HL-60 (cell line): ENCODE data around the gene ESPNL.
A peak's percentile ranks its signal among the peaks of the same experiment; 100 is the strongest.

ENCODE experiments used
- CTCF ChIP-seq: IDR thresholded peaks from one replicate; pipeline ENCODE4 v1.5.1; 2011; ENCODE audit warnings: low read length, control low read depth, inconsistent platforms; ENCODE audit not compliant: insufficient read depth
- GABPA ChIP-seq: IDR thresholded peaks from 2 replicates; pipeline ENCODE4 v1.6.1; 2012; ENCODE audit warnings: low read depth
- POLR2AphosphoS5 ChIP-seq: IDR thresholded peaks from 2 replicates; pipeline ENCODE4 v1.6.1; 2012; ENCODE audit warnings: low read depth
- SPI1 ChIP-seq: IDR thresholded peaks from 2 replicates; pipeline ENCODE4 v1.6.1; 2012; ENCODE audit warnings: low read depth, mild to moderate bottlenecking, borderline replicate concordance
- TF ChIP-seq, protein P1 (sequence below): IDR thresholded peaks from 2 replicates; pipeline ENCODE4 v1.6.1; 2012; ENCODE audit warnings: low read depth; ENCODE audit not compliant: insufficient replicate concordance

DNA sequence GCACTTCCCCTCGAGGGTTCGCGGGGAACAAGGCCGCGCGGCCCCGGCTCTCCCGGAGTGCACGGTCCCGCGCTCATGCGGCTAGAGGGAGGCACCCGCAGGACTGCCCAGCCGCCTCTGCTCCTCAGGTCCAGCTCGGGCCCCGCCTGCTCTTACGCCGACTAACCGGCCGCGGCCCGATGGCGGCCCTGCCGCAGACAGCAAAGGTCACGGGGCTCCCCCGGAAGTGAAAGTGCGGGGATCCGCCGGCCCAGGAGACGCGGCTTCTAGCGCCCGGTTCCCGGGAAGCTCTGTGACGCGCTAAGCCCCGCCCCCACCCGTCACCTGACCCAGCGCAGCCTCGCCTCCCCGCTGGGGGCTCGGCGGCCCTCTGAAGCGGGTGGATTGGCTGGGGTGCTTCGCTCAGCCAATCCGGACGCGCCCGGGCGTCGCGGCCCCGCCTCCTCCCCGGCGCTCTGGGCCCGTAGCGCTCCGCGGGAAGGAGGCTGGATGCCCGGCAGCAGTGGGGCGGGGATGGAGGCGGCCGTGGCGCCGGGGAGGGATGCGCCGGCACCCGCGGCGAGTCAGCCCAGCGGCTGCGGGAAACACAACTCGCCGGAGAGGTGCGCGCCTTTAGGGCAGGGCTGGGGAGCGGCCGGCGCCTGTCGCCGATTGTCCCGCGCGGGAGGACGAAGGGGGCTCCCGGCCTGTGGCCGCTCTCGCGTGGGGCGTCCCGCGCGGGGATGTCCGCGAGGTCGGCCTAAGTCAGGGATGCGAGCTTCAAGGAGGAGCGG lies 39.4 kb upstream of the ESPNL start, which contains the start of gene SCLY:
- no peak for TF ChIP-seq CTCF
- peak; percentile 85 for TF ChIP-seq POLR2AphosphoS5
- TF ChIP-seq, protein P1, sequence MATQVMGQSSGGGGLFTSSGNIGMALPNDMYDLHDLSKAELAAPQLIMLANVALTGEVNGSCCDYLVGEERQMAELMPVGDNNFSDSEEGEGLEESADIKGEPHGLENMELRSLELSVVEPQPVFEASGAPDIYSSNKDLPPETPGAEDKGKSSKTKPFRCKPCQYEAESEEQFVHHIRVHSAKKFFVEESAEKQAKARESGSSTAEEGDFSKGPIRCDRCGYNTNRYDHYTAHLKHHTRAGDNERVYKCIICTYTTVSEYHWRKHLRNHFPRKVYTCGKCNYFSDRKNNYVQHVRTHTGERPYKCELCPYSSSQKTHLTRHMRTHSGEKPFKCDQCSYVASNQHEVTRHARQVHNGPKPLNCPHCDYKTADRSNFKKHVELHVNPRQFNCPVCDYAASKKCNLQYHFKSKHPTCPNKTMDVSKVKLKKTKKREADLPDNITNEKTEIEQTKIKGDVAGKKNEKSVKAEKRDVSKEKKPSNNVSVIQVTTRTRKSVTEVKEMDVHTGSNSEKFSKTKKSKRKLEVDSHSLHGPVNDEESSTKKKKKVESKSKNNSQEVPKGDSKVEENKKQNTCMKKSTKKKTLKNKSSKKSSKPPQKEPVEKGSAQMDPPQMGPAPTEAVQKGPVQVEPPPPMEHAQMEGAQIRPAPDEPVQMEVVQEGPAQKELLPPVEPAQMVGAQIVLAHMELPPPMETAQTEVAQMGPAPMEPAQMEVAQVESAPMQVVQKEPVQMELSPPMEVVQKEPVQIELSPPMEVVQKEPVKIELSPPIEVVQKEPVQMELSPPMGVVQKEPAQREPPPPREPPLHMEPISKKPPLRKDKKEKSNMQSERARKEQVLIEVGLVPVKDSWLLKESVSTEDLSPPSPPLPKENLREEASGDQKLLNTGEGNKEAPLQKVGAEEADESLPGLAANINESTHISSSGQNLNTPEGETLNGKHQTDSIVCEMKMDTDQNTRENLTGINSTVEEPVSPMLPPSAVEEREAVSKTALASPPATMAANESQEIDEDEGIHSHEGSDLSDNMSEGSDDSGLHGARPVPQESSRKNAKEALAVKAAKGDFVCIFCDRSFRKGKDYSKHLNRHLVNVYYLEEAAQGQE, result no peak
- peak; percentile 90 for TF ChIP-seq GABPA
- TF ChIP-seq SPI1, result no peak; the same call in none of the 2 replicates
